Tibial nerve (tissue), 4 donors: Measurements from ENCODE around the gene NFKBIL1.

Experiments used
- EP300 ChIP-seq, 2 donors: sonication (generic); formaldehyde crosslinking; IDR thresholded peaks; one replicate each; pipeline ENCODE4 v1.6.1; 2017; ENCODE audit warnings: antibody characterized with exemption in 2 of 2, mild to moderate bottlenecking in 1 of 2
- TF ChIP-seq, protein P1 (sequence below), 5 experiments: fragments of 200-600 bp in 3 of 5; fragments of 450-650 bp in 2 of 5; sonication (generic) in 3 of 5; IDR thresholded peaks; one replicate each; pipeline ENCODE4 v1.5.1; 2016 to 2019; ENCODE audit warnings: antibody characterized with exemption in 5 of 5, mild to moderate bottlenecking in 3 of 5, moderate library complexity in 2 of 5

DNA sequence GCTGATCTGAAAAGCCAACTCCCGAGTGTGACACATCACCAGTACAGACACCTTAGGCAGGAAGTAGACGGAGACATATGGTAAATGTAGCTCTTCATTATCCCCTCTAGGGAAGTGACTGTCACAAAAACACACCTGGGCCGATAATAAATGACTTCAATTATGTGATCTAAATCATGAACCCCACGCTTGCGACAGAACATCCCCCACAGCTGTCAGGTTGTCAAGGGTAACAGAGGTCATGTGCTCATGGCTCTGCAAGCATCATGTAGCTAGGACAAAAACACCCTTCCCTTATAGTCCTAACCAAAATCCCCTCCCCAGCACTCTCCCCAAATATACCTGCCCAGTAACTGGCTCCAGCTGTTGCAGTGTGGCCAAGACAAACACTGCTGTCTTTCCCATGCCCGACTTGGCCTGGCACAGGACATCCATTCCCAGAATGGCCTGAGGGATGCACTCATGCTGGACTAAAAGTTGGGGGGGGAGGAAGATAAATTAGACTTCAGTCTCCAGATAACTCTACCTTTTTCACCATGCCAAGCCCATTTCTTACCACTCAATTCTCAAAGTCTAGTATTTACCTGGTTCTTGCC lies 8.5 kb upstream of the NFKBIL1 start:
- TF ChIP-seq EP300 (IDR thresholded peaks at IDR 0.05), result no peak
- TF ChIP-seq, protein P1, sequence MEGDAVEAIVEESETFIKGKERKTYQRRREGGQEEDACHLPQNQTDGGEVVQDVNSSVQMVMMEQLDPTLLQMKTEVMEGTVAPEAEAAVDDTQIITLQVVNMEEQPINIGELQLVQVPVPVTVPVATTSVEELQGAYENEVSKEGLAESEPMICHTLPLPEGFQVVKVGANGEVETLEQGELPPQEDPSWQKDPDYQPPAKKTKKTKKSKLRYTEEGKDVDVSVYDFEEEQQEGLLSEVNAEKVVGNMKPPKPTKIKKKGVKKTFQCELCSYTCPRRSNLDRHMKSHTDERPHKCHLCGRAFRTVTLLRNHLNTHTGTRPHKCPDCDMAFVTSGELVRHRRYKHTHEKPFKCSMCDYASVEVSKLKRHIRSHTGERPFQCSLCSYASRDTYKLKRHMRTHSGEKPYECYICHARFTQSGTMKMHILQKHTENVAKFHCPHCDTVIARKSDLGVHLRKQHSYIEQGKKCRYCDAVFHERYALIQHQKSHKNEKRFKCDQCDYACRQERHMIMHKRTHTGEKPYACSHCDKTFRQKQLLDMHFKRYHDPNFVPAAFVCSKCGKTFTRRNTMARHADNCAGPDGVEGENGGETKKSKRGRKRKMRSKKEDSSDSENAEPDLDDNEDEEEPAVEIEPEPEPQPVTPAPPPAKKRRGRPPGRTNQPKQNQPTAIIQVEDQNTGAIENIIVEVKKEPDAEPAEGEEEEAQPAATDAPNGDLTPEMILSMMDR (IDR thresholded peaks at IDR 0.05), result no peak
